GM12801 (cell line): ENCODE results near the gene RAB3IL1.

Source experiments
- CTCF ChIP-seq: IDR thresholded peaks from one replicate; pipeline ENCODE4 v1.5.1; 2011; ENCODE audit warnings: control low read depth; ENCODE audit not compliant: insufficient read length; ENCODE audit errors: extremely low read depth

Gene RAB3IL1

GRCh38 chr11:61913699-61914395, 3.5 kb downstream of the RAB3IL1 start:
- TF ChIP-seq CTCF = no peak

GRCh38 chr11:61912991-61913698, 4.2 kb downstream of the RAB3IL1 start:
- no peak for TF ChIP-seq CTCF

GRCh38 chr11:61912530-61912898, 4.9 kb downstream of the RAB3IL1 start:
- no peak for TF ChIP-seq CTCF

- no peak for TF ChIP-seq CTCF
Observed at GRCh38 chr11:61911701-61912529, 5.5 kb downstream of the RAB3IL1 start.

GRCh38 chr11:61911128-61911700, 6.2 kb downstream of the RAB3IL1 start:
- TF ChIP-seq CTCF = no peak

GRCh38 chr11:61910187-61911127, 6.9 kb downstream of the RAB3IL1 start:
- TF ChIP-seq CTCF = no peak
